HG03342 (cell line): ENCODE results near the gene OR7C1.
"Not testable (repeated sequence)": the region's sequence is repeated elsewhere in the genome, so short reads cannot be mapped to it uniquely, and the experiment has no call there.

Experiments
- ATAC-seq: cut with Tn5 transposase; IDR thresholded peaks from one replicate; pipeline ENCODE4 v1.9.1; 2021; ENCODE audit warnings: mild to moderate bottlenecking, moderate library complexity; ENCODE audit not compliant: unreplicated experiment

The OR7C1 gene

GRCh38 chr19:14768001-14768400 is 67.0 kb downstream of the OR7C1 start:
- ATAC-seq: no peak

- no peak for ATAC-seq
These were observed 67.5 kb downstream of the OR7C1 start for GRCh38 chr19:14767466-14767971.

- not testable (repeated sequence) for ATAC-seq
These were observed 69.1 kb downstream of the OR7C1 start for GRCh38 chr19:14765841-14766240.

GRCh38 chr19:14765403-14765802 is 69.6 kb downstream of the OR7C1 start:
- not testable (repeated sequence) for ATAC-seq

DNA sequence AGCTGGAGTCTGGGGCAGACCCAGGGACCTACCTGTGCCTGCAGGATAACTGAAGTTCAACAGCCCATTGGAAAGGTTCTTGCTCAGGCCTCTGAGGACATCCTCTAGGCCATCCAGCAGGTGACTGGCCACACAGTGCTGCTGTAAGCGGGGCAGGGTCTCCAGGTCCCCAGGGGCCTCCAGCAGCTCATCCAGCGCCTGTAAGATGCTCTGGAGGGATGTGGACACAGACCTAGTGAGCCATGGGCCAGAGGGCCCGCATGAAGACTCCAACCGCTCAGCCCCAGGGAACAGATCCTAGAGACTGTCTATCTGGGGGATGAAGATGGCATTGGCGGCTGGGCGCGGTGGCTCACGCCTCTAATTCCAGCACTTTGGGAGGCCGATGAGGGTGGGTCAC is 70.6 kb downstream of the OR7C1 start:
- ATAC-seq: no peak

DNA sequence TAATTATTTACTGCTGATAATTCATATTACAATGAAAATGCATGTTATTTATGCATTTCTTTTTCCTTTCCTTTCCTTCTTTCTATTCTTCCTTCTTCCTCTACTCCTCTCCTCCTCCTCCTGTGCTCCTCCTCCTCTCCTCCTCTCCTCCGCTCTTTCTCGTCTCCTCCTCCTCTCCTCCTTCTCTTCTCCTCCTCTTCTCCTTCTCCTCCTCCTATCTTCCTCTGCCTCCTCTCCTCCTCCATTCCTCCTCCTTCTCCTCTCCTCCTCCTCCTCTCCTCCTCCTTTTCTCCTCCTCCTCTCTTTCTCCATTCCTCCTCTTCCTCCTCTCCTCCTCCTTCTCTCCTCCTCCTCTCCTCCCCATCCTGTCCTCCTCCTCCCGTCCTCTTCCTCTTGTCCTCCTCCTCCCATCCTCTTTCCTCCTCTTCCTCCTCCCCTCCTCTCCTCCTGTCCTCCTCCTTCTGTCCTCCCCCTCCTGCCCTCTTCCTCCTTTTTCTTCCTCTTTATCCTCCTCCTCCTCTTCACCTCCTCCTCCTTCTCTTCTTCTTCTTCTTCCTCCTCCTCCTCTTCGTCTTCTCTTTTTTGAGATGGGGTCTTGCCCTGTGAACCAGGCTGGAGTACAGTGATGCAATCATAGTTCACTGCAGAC is 71.4 kb downstream of the OR7C1 start:
- ATAC-seq: no peak

- no peak for ATAC-seq
These were observed 72.9 kb downstream of the OR7C1 start for GRCh38 chr19:14762111-14762510.

DNA sequence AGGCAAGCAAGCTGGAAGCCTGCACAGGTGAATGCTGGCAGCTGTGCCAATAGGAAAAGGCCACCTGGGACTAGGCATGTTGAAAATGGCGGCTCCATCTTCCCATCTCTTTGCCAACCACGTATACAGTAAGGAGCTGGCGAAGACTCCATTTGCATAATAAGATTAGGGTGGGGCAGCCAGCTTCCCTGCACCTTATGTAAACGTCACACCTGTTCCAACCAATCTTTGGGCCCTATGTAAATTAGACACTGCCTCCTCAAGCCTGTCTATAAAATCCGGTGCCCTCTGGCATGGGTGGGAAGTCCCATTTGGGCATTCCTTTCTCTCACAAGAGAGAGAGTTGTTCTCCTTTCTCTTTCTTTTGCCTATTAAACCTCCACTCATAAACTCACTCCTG is 73.4 kb downstream of the OR7C1 start:
- no peak for ATAC-seq

DNA sequence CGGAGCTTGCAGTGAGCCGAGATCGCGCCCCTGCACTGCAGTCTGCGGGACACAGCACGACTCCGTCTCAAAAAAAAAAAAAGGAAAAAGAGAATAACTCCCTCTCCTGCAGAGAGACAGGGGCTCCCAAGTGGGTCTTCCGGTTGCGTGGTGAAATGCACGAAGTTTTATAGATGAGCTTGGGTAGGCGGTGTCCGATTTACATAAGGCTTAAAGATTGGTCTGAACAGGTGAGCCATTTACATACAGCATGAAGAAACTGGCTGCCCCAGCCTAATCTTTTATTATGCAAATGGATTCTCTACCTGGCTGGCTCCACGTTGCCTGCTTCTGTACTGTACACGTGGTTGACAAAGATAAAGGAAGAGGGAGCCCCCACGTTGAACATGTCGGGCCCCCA is 76.2 kb downstream of the OR7C1 start:
- ATAC-seq: no peak

GRCh38 chr19:14748601-14749000 is 86.4 kb downstream of the OR7C1 start:
- ATAC-seq: no peak
